Measurements from ENCODE around the gene ADRB1.

- TF ChIP-seq MAFK (IDR thresholded peaks at IDR 0.05; ENCODE audit: low read depth, low read length) (no peak), ELK1 (IDR thresholded peaks at IDR 0.05; ENCODE audit: borderline replicate concordance, low read depth, low read length) (no peak), MAZ (IDR thresholded peaks at IDR 0.05; ENCODE audit: borderline replicate concordance, low read depth, low read length) (no peak), CEBPB (IDR thresholded peaks at IDR 0.05; ENCODE audit: low read depth, low read length) (no peak), POLR2A (IDR thresholded peaks at IDR 0.05; ENCODE audit: low read depth, low read length) (no peak), RAD21 (IDR thresholded peaks at IDR 0.05; ENCODE audit: low read length) (no peak), BHLHE40 (IDR thresholded peaks at IDR 0.05; ENCODE audit: low read depth, low read length) (no peak), MXI1 (IDR thresholded peaks at IDR 0.05; ENCODE audit: borderline replicate concordance, low read depth, low read length) (no peak)
- TF ChIP-seq, protein P1, sequence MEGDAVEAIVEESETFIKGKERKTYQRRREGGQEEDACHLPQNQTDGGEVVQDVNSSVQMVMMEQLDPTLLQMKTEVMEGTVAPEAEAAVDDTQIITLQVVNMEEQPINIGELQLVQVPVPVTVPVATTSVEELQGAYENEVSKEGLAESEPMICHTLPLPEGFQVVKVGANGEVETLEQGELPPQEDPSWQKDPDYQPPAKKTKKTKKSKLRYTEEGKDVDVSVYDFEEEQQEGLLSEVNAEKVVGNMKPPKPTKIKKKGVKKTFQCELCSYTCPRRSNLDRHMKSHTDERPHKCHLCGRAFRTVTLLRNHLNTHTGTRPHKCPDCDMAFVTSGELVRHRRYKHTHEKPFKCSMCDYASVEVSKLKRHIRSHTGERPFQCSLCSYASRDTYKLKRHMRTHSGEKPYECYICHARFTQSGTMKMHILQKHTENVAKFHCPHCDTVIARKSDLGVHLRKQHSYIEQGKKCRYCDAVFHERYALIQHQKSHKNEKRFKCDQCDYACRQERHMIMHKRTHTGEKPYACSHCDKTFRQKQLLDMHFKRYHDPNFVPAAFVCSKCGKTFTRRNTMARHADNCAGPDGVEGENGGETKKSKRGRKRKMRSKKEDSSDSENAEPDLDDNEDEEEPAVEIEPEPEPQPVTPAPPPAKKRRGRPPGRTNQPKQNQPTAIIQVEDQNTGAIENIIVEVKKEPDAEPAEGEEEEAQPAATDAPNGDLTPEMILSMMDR (conservative IDR thresholded peaks at IDR 0.05; ENCODE audit: low read depth, low read length): no peak
- TF ChIP-seq, protein P2, sequence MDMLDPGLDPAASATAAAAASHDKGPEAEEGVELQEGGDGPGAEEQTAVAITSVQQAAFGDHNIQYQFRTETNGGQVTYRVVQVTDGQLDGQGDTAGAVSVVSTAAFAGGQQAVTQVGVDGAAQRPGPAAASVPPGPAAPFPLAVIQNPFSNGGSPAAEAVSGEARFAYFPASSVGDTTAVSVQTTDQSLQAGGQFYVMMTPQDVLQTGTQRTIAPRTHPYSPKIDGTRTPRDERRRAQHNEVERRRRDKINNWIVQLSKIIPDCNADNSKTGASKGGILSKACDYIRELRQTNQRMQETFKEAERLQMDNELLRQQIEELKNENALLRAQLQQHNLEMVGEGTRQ (IDR thresholded peaks at IDR 0.05; ENCODE audit: low read depth, low read length): no peak
Measured at GRCh38 chr10:114048472-114048871, 4.8 kb downstream of the ADRB1 start.
